ENCODE data around the gene HERC3.

Gene HERC3

DNA sequence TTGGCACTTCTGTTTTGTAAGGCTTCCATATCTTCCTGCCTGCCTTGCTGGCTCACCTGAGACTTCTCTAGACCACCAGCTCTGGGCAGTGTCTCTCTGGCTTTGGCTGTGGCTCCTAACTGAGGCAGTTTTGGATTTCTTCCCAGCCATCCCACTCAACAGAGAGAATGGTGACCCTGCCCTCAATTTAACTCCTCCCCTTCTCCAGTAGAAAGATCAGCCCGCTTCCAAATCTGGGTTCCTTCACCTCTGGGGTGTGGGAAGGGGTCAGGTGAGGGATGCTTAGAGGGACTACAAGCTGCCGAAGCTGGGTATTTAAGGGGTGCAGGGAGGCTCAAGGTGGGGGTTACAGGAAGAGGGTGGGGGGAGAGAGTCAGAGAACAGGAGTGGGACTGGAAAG is 81.6 kb downstream of the HERC3 start:
- no peak for DNase-seq (ENCODE audit: low read depth)
- H3K4me3 ChIP-seq (ENCODE audit: low read length): no peak overlapping the region
- TF ChIP-seq CTCF (conservative IDR thresholded peaks at IDR 0.05; ENCODE audit: low read depth, low read length): no peak

DNA sequence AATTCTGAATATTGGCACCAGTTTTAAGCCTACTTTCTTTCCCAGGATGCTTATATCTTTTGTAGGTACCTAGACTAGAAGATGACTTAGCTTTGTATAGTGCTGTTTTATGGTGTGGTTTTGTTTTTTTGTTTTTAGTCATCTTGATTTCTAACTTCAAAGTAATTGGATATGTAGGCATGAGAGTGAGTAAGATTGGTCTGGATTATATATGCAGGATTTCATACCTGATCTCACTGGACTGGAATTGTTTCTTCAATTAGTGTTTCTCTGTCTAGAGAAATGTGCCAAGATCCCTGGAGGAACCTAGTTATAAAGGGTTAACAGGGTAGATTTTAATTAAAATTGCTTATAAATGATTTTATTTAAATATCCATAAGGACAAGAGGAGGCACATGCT is 82.3 kb downstream of the HERC3 start:
- no peak for TF ChIP-seq CTCF (conservative IDR thresholded peaks at IDR 0.05; ENCODE audit: low read depth, low read length)
- DNase-seq (ENCODE audit: low read depth): no peak
- no peak overlapping the region for H3K4me3 ChIP-seq (ENCODE audit: low read length)

- H3K4me3 ChIP-seq (ENCODE audit: low read length): no peak overlapping the region
- TF ChIP-seq CTCF (conservative IDR thresholded peaks at IDR 0.05; ENCODE audit: low read depth, low read length): no peak
- no peak for DNase-seq (ENCODE audit: low read depth)
Observed at GRCh38 chr4:88674979-88675378, 82.7 kb downstream of the HERC3 start.

GRCh38 chr4:88675543-88675942 is 83.3 kb downstream of the HERC3 start:
- TF ChIP-seq CTCF (conservative IDR thresholded peaks at IDR 0.05; ENCODE audit: low read depth, low read length): no peak
- no peak overlapping the region for H3K4me3 ChIP-seq (ENCODE audit: low read length)
- DNase-seq (ENCODE audit: low read depth): no peak

DNA sequence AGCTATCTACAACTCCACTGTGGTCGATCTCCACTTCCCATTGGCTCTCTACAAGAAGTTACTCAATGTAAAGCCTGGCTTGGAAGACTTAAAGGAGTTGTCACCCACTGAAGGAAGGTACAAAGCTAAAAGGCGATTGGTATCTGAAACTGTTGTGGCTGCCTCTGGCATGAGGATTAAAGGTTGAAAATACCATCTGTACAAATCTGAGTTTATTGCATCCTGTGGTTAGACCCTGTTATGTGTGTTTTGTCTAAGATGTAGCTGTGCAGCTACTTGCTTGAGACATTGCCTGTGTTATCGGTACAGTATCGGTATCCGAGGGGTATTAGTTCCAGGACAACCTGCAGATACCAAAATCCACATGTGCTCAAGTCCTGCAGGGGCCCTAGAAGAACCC is 88.9 kb downstream of the HERC3 start:
- H3K4me3 ChIP-seq (ENCODE audit: low read length): no peak overlapping the region
- TF ChIP-seq CTCF (conservative IDR thresholded peaks at IDR 0.05; ENCODE audit: low read depth, low read length): no peak
- no peak for DNase-seq (ENCODE audit: low read depth)

GRCh38 chr4:88690355-88690754 is 98.1 kb downstream of the HERC3 start:
- H3K4me3 ChIP-seq (ENCODE audit: low read length): no peak overlapping the region
- no peak for DNase-seq (ENCODE audit: low read depth)
- TF ChIP-seq CTCF (conservative IDR thresholded peaks at IDR 0.05; ENCODE audit: low read depth, low read length): no peak

GRCh38 chr4:88693792-88694191 is 101.5 kb downstream of the HERC3 start:
- no peak for TF ChIP-seq CTCF (conservative IDR thresholded peaks at IDR 0.05; ENCODE audit: low read depth, low read length)
- no peak overlapping the region for H3K4me3 ChIP-seq (ENCODE audit: low read length)
- no peak for DNase-seq (ENCODE audit: low read depth)

All from retinal pigment epithelial cell (primary cell).